GM12878 (cell line): ENCODE results near the gene PRKN.

Experiments used
- BACH1 ChIP-seq: fragments of 450-650 bp; IDR thresholded peaks from 2 replicates; pipeline ENCODE4 v1.6.1; 2017; ENCODE audit warnings: mild to moderate bottlenecking, borderline replicate concordance
- FOXM1 ChIP-seq: IDR thresholded peaks from 2 replicates; pipeline ENCODE4 v1.6.1; 2012; ENCODE audit warnings: low read depth, mild to moderate bottlenecking, inconsistent platforms, low read length, moderate library complexity
- NR2C1 ChIP-seq: fragments of 450-650 bp; IDR thresholded peaks from 2 replicates; pipeline ENCODE4 v1.6.1; 2017; ENCODE audit warnings: antibody characterized with exemption, mild to moderate bottlenecking, moderate library complexity
- POLR2A ChIP-seq: IDR thresholded peaks from 2 replicates; pipeline ENCODE4 v1.6.1; 2011; ENCODE audit warnings: low read depth, mild to moderate bottlenecking, low read length
- RAD51 ChIP-seq: fragments of 450-650 bp; IDR thresholded peaks from 2 replicates; pipeline ENCODE4 v1.6.1; 2016; ENCODE audit warnings: moderate library complexity, mild to moderate bottlenecking, inconsistent platforms
- TF ChIP-seq, protein P1 (sequence below): IDR thresholded peaks from 2 replicates; pipeline ENCODE4 v1.6.1; 2011; ENCODE audit warnings: low read depth, low read length, improper control_type of control experiment, borderline replicate concordance
- TF ChIP-seq, protein P2 (sequence below), 3 experiments: IDR thresholded peaks in 2 of 3; conservative IDR thresholded peaks in 1 of 3; 2 replicates each; pipeline ENCODE4 v1.5.1; 2011; ENCODE audit warnings: low read depth in 3 of 3, low read length in 3 of 3, mild to moderate bottlenecking in 3 of 3, control low read depth in 2 of 3, moderate library complexity in 2 of 3, inconsistent platforms in 1 of 3, mixed read lengths in 1 of 3; ENCODE audit not compliant: control insufficient read depth in 2 of 3, insufficient read depth in 1 of 3; ENCODE audit errors: extremely low read depth in 1 of 3

DNA sequence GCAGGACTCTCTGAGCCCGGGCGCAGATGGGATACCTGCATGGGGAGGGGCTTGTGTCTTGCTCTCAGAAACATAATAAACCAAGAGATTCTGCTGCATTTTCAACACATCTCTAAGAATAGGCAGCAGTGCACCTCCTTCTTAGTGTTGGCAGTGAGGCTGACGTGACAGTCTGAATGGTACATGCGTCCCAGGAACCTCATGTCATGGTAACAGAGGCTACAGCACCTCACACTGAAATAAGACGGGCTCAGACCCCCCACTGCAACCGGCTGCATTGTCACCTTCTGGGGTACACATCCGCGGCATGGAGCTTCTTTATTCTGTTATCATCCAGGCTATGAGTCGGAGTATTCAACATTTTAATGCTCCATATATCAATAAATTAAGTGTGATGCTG lies 1056.4 kb downstream of the PRKN start:
- TF ChIP-seq RAD51 (no peak), FOXM1 (no peak), POLR2A (no peak), NR2C1 (no peak), BACH1 (no peak)
- TF ChIP-seq, protein P1, sequence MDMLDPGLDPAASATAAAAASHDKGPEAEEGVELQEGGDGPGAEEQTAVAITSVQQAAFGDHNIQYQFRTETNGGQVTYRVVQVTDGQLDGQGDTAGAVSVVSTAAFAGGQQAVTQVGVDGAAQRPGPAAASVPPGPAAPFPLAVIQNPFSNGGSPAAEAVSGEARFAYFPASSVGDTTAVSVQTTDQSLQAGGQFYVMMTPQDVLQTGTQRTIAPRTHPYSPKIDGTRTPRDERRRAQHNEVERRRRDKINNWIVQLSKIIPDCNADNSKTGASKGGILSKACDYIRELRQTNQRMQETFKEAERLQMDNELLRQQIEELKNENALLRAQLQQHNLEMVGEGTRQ, result no peak
- TF ChIP-seq, protein P2, sequence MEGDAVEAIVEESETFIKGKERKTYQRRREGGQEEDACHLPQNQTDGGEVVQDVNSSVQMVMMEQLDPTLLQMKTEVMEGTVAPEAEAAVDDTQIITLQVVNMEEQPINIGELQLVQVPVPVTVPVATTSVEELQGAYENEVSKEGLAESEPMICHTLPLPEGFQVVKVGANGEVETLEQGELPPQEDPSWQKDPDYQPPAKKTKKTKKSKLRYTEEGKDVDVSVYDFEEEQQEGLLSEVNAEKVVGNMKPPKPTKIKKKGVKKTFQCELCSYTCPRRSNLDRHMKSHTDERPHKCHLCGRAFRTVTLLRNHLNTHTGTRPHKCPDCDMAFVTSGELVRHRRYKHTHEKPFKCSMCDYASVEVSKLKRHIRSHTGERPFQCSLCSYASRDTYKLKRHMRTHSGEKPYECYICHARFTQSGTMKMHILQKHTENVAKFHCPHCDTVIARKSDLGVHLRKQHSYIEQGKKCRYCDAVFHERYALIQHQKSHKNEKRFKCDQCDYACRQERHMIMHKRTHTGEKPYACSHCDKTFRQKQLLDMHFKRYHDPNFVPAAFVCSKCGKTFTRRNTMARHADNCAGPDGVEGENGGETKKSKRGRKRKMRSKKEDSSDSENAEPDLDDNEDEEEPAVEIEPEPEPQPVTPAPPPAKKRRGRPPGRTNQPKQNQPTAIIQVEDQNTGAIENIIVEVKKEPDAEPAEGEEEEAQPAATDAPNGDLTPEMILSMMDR (IDR thresholded peaks at IDR 0.05 in 2 of 3, conservative IDR thresholded peaks at IDR 0.05 in 1 of 3; ENCODE audit: control insufficient read depth in 2 of 3, extremely low read depth in 1 of 3, insufficient read depth in 1 of 3, low read depth in 3 of 3, low read length in 3 of 3), result no peak
